NCI-H2196 (cell line): ENCODE results near the gene SKI.

Experiments used
- DNase-seq: peaks from one replicate; lab custom pipeline; 2025; ENCODE audit not compliant: unreplicated experiment; lab: John Stamatoyannopoulos, UW

SKI gene

GRCh38 chr1:2335721-2336455, 107.8 kb downstream of the SKI start:
- DNase-seq, result no peak

GRCh38 chr1:2336499-2336898, 108.4 kb downstream of the SKI start:
- no peak for DNase-seq

- DNase-seq, result no peak
Measured at GRCh38 chr1:2337081-2337480, 109.0 kb downstream of the SKI start.

GRCh38 chr1:2337501-2337900, 109.4 kb downstream of the SKI start:
- no peak for DNase-seq

- DNase-seq, result no peak
Measured at GRCh38 chr1:2339206-2340085, 111.3 kb downstream of the SKI start.

GRCh38 chr1:2340086-2340917, 112.2 kb downstream of the SKI start:
- no peak for DNase-seq

GRCh38 chr1:2340918-2341254, 112.8 kb downstream of the SKI start:
- DNase-seq, result no peak

GRCh38 chr1:2341706-2342383, 113.7 kb downstream of the SKI start:
- no peak for DNase-seq

- DNase-seq, result no peak
Measured at GRCh38 chr1:2342384-2343022, 114.4 kb downstream of the SKI start.

GRCh38 chr1:2343023-2343935, 115.2 kb downstream of the SKI start:
- no peak for DNase-seq

- DNase-seq, result no peak
Measured at GRCh38 chr1:2344121-2344681, 116.1 kb downstream of the SKI start.

GRCh38 chr1:2344744-2345296, 116.7 kb downstream of the SKI start:
- no peak for DNase-seq

GRCh38 chr1:2345297-2346075, 117.4 kb downstream of the SKI start:
- DNase-seq, result no peak

- DNase-seq, result no peak
Measured at GRCh38 chr1:2346691-2347408, 118.7 kb downstream of the SKI start.

- no peak for DNase-seq
Measured at GRCh38 chr1:2347409-2347785, 119.3 kb downstream of the SKI start.

GRCh38 chr1:2347896-2348295, 119.8 kb downstream of the SKI start:
- no peak for DNase-seq
